Esophagus muscularis mucosa (tissue), 2 donors: ENCODE measurements around the gene CYBA.

Source experiments
- POLR2A ChIP-seq: fragments of 450-650 bp; IDR thresholded peaks from one replicate; pipeline ENCODE4 v1.6.1; 2017; ENCODE audit warnings: antibody characterized with exemption, moderate library complexity, mild to moderate bottlenecking, low read depth
- POLR2AphosphoS5 ChIP-seq, 2 donors: sonication (generic); formaldehyde crosslinking; IDR thresholded peaks; one replicate each; pipeline ENCODE4 v1.6.1; 2017; ENCODE audit warnings: antibody characterized with exemption in 2 of 2

DNA sequence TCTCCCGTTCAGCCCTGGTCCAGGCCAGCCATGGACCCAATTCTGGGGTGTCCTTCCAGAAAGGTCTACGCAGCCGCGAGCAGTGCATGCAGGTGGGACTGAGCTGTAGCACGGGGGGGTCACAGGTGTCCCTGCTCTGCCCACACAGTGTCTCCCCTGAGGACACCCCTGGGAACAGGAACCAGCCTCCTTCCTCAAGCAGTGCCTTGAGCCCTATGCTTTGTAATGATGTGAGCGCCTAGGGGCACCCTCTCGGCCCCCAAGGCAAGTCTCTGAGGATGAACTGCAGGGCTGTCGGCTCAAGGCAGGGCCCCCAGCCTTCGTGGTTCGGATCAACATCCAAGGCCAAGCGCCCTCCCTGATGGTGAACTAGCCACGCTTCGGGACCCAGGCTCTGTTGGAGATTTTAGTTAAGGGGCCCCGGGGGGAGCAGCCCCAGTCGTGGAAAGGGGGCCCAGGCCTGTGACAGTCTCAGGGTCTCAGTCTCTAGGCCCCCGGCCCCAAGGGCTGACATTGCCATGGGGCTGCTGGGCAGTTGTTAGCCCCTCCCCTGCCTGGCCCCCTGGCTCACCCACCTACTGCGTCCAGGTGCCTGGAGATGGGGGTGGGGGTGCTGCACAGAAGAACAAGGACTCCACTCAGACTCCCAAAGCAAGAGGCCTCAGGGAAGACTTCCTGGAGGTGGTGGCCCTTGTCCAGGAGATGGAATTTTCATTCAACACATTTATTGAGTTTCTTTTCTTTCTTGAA is 10.2 kb downstream of the CYBA start:
- TF ChIP-seq POLR2AphosphoS5 (IDR thresholded peaks at IDR 0.05) (no peak), POLR2A (no peak)
